Cardiac septum (tissue), 1 donor: ENCODE results near the gene LMNTD1. TPM values are rescaled to one million over a fixed set of nuclear protein-coding genes. Genes with fewer than 3 reads are reported as not detected.
"Not testable (repeated sequence)": the region's sequence is repeated elsewhere in the genome, so short reads cannot be mapped to it uniquely, and the experiment has no call there.

Experiments used
- DNase-seq: peaks from one replicate; pipeline ENCODE4 v3.0.0-alpha.2; 2020; ENCODE audit warnings: low spot score
- intact Hi-C: fragments of 100-400 bp; cut with DNase I; formaldehyde crosslinking; loops from one replicate; pipeline ENCODE4 v1.14.0; 2022
- total RNA-seq: library from RNA; stranded (reverse); fragmentation: NEBNext Ultra II Directional; extraction: Animal tissue kit (Norgen Biotek cat#: 25700); gene quantifications from one replicate; pipeline ENCODE4 v1.2.1, GENCODE V29; 2021
- donor health status: DM: no; HTN: no; CAD: no.

The LMNTD1 gene
- total RNA-seq, 1 donor from 2014 or later: 0.51 TPM

- DNase-seq: no peak
- intact Hi-C loops: no loop called here
Measured at GRCh38 chr12:25495331-25496097, 57.6 kb downstream of the LMNTD1 start.

- no peak for DNase-seq
- intact Hi-C loops: no loop called here
Measured at GRCh38 chr12:25494926-25495325, 58.2 kb downstream of the LMNTD1 start.

- intact Hi-C loops: no loop called here
- no peak for DNase-seq
Measured at GRCh38 chr12:25493682-25494081, 59.4 kb downstream of the LMNTD1 start.

GRCh38 chr12:25491396-25492325 lies 61.4 kb downstream of the LMNTD1 start:
- intact Hi-C loops: no loop called here
- DNase-seq: no peak

- DNase-seq, intact Hi-C loops: not testable (repeated sequence)
Measured at GRCh38 chr12:25488956-25489870, 63.9 kb downstream of the LMNTD1 start.

GRCh38 chr12:25482625-25483024 lies 70.5 kb downstream of the LMNTD1 start:
- no peak for DNase-seq
- intact Hi-C loops: no loop called here

- no peak for DNase-seq
- intact Hi-C loops: no loop called here
Measured at GRCh38 chr12:25480145-25480544, 72.9 kb downstream of the LMNTD1 start.

GRCh38 chr12:25477217-25477616 lies 75.9 kb downstream of the LMNTD1 start:
- DNase-seq: no peak
- intact Hi-C loops: no loop called here

- no peak for DNase-seq
Measured at GRCh38 chr12:25472453-25472852, 80.6 kb downstream of the LMNTD1 start.

GRCh38 chr12:25469861-25470260 lies 83.2 kb downstream of the LMNTD1 start:
- DNase-seq: no peak
- intact Hi-C loops: no loop called here

More at GRCh38 chr12:25472453-25472852, 80.6 kb downstream of the LMNTD1 start:
- intact Hi-C loops: no loop called here

GRCh38 chr12:25469368-25469767 lies 83.7 kb downstream of the LMNTD1 start:
- intact Hi-C loops: no loop called here
- no peak for DNase-seq

GRCh38 chr12:25463521-25463920 lies 89.6 kb downstream of the LMNTD1 start:
- intact Hi-C loops: no loop called here
- no peak for DNase-seq

GRCh38 chr12:25463005-25463404 lies 90.1 kb downstream of the LMNTD1 start:
- DNase-seq: no peak
- intact Hi-C loops: no loop called here

GRCh38 chr12:25459541-25459951 lies 93.5 kb downstream of the LMNTD1 start:
- no peak for DNase-seq

GRCh38 chr12:25458047-25458552 lies 95.0 kb downstream of the LMNTD1 start:
- intact Hi-C loops: no loop called here
- no peak for DNase-seq

More at GRCh38 chr12:25459541-25459951, 93.5 kb downstream of the LMNTD1 start:
- intact Hi-C loops: no loop called here

- intact Hi-C loops: no loop called here
Measured at GRCh38 chr12:25456474-25456873, 96.6 kb downstream of the LMNTD1 start.

GRCh38 chr12:25455696-25456095 lies 97.4 kb downstream of the LMNTD1 start:
- DNase-seq: no peak
- intact Hi-C loops: no loop called here

More at GRCh38 chr12:25456474-25456873, 96.6 kb downstream of the LMNTD1 start:
- DNase-seq: no peak

- DNase-seq: no peak
- intact Hi-C loops: no loop called here
Measured at GRCh38 chr12:25449007-25449406, 104.1 kb downstream of the LMNTD1 start.

- no peak for DNase-seq
- intact Hi-C loops: no loop called here
Measured at GRCh38 chr12:25447046-25447445, 106.0 kb downstream of the LMNTD1 start.
